ENCODE results near the gene HDDC2. TPM values are rescaled to one million over a fixed set of nuclear protein-coding genes. Genes with fewer than 3 reads are reported as not detected.

Gene HDDC2
- total and polyA plus RNA-seq, 9 of the 15 experiments (the other 6 are each of a cell fraction or from before 2014, with no cell fraction given): 194 to 632 (median 294) TPM

DNA sequence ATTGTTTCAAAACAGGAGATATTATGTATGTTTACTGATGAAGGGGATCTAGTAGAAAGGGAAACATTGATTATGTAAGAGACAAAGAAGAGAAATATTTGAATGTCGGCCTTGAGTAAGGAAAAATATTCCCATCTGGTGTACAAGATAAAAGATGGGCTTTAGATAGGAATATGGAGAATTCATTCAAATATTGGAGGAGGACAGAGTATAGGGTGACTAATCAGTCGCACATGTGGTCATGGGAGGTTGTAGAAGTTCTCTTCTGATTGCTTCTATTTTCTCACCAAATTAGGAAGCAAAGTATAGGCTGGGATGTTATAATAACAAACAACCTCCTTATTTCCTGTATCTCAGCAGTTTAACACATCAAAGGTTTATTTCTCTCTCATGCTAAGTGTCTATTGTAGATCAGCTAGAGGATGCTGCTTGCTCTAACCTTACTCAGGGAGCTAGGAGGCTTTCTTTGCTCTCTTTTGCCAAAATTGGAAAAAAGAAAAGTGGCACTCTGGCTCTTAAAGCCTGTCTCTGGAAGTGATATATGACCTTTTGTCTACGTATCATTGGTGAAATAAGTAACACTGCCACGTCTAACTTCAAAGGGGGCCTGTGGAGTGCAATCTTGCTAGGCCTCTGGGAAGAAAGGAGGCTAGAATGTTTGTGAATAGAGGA, 1.2 kb upstream of the HDDC2 start (continued):
- TF ChIP-seq, protein P1, sequence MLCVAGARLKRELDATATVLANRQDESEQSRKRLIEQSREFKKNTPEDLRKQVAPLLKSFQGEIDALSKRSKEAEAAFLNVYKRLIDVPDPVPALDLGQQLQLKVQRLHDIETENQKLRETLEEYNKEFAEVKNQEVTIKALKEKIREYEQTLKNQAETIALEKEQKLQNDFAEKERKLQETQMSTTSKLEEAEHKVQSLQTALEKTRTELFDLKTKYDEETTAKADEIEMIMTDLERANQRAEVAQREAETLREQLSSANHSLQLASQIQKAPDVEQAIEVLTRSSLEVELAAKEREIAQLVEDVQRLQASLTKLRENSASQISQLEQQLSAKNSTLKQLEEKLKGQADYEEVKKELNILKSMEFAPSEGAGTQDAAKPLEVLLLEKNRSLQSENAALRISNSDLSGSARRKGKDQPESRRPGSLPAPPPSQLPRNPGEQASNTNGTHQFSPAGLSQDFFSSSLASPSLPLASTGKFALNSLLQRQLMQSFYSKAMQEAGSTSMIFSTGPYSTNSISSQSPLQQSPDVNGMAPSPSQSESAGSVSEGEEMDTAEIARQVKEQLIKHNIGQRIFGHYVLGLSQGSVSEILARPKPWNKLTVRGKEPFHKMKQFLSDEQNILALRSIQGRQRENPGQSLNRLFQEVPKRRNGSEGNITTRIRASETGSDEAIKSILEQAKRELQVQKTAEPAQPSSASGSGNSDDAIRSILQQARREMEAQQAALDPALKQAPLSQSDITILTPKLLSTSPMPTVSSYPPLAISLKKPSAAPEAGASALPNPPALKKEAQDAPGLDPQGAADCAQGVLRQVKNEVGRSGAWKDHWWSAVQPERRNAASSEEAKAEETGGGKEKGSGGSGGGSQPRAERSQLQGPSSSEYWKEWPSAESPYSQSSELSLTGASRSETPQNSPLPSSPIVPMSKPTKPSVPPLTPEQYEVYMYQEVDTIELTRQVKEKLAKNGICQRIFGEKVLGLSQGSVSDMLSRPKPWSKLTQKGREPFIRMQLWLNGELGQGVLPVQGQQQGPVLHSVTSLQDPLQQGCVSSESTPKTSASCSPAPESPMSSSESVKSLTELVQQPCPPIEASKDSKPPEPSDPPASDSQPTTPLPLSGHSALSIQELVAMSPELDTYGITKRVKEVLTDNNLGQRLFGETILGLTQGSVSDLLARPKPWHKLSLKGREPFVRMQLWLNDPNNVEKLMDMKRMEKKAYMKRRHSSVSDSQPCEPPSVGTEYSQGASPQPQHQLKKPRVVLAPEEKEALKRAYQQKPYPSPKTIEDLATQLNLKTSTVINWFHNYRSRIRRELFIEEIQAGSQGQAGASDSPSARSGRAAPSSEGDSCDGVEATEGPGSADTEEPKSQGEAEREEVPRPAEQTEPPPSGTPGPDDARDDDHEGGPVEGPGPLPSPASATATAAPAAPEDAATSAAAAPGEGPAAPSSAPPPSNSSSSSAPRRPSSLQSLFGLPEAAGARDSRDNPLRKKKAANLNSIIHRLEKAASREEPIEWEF (CRISPR knock-in tag; IDR thresholded peaks at IDR 0.05): 0 out of 2 replicates have a peak, but pooled peaks have one; percentile 76
- TF ChIP-seq TEAD4 (IDR thresholded peaks at IDR 0.05; ENCODE audit: low read length) (peak; percentile 70; the same call in 1 of the 2 replicates), TEAD4 (CRISPR knock-in tag; IDR thresholded peaks at IDR 0.05; ENCODE audit: borderline replicate concordance) (no peak), MTA1 (IDR thresholded peaks at IDR 0.05; ENCODE audit: borderline replicate concordance) (no peak), TAL1 (IDR thresholded peaks at IDR 0.05) (peak; percentile 67), FOXM1 (IDR thresholded peaks at IDR 0.05; ENCODE audit: low read depth) (0 out of 2 replicates have a peak, but pooled peaks have one; percentile 38), FOXM1 (CRISPR knock-in tag; IDR thresholded peaks at IDR 0.05; ENCODE audit: low read depth) (no peak), ZSCAN32 (CRISPR knock-in tag; IDR thresholded peaks at IDR 0.05) (no peak), IFI16 (CRISPR knock-in tag; IDR thresholded peaks at IDR 0.05) (no peak), ZNF586 (CRISPR knock-in tag; conservative IDR thresholded peaks at IDR 0.05) (no peak), ZNF780A (CRISPR knock-in tag; IDR thresholded peaks at IDR 0.05) (no peak), HSF4 (CRISPR knock-in tag; IDR thresholded peaks at IDR 0.05; ENCODE audit: borderline replicate concordance) (peak; percentile 5; the same call in 1 of the 2 replicates), SMAD4 (CRISPR knock-in tag; conservative IDR thresholded peaks at IDR 0.05) (no peak; the same call in 1 of the 2 replicates), ZNF263 (CRISPR knock-in tag; IDR thresholded peaks at IDR 0.05; ENCODE audit: borderline replicate concordance) (peak; percentile 27; the same call in 1 of the 2 replicates), ZBED1 (IDR thresholded peaks at IDR 0.05) (no peak), ZNF354B (CRISPR knock-in tag; IDR thresholded peaks at IDR 0.05) (no peak), TAF7 (tag; IDR thresholded peaks at IDR 0.05) (no peak), ETV1 (tag; conservative IDR thresholded peaks at IDR 0.05; ENCODE audit: low read depth) (0 out of 2 replicates have a peak, but pooled peaks have one; percentile 17), NCOA6 (IDR thresholded peaks at IDR 0.05) (no peak), HBP1 (CRISPR knock-in tag; IDR thresholded peaks at IDR 0.05) (no peak), GATA2 (CRISPR knock-in tag; IDR thresholded peaks at IDR 0.05) (peak; percentile 5; the same call in 1 of the 2 replicates), SIX5 (IDR thresholded peaks at IDR 0.05; ENCODE audit: borderline replicate concordance in 1 of 2, insufficient read depth in 1 of 2, low read depth in 1 of 2, low read length in 2 of 2) (no peak), HDAC3 (IDR thresholded peaks at IDR 0.05; ENCODE audit: borderline replicate concordance, partially characterized antibody) (peak; percentile 6), SIRT6 (IDR thresholded peaks at IDR 0.05; ENCODE audit: low read depth, low read length) (no peak), ZNF253 (CRISPR knock-in tag; conservative IDR thresholded peaks at IDR 0.05) (no peak)
